ENCODE data around the gene GRIN3A.
A peak's percentile ranks its signal among the peaks of the same experiment; 100 is the strongest.

Gene GRIN3A

DNA sequence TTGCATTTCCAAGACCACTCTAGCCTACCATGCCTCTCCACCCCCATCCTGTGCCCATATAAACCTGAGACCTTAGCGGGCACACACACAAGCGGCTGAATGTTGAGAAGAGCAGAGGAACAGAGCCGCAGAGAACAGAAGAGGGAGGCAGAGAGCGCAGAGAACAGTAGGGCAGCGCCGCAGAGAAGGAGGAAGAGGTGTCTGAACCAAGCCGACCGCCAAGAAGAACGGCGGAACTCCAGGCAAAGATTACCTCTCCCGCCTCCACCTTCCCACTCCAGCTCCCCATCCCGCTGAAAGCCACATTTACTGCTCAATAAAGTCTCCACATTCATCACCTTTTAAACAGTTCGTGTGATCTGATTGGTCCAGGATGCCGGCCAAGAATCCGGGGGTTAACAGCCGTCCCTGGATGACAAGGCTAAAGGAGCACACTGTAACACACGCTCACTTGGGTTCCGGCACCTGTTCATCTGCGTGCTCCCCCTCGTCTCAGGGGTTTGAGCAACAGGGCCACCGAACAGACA lies 33.2 kb downstream of the GRIN3A start:
- peak; percentile 70 for DNase-seq (ENCODE audit: low spot score)

GRCh38 chr9:101702257-101702656 lies 36.2 kb downstream of the GRIN3A start:
- no peak for DNase-seq (ENCODE audit: low spot score)

- DNase-seq (ENCODE audit: low spot score): no peak
Observed at GRCh38 chr9:101693546-101694336, 44.7 kb downstream of the GRIN3A start.

DNA sequence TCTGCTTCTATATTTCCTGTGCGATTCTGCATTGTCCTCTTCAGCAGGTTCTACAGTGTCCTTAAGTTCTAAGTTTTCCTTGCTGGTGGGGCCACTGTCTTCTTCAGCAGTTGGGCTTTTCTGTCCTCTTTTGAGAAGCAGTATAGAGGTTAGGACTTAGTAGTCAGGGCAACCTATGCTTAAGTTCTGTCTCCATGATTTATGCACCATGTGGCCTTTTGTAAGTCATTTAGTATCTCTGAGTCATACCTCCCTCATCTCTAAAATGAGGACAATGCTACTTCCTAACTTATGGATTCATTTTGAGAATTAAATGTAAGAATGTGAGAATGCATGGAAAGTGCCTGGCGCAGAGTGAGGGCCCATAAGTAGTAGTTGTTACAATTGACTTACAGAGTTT lies 46.8 kb downstream of the GRIN3A start:
- DNase-seq (ENCODE audit: low spot score): no peak

- no peak for DNase-seq (ENCODE audit: low spot score)
Observed at GRCh38 chr9:101689039-101689438, 49.4 kb downstream of the GRIN3A start.

- no peak for DNase-seq (ENCODE audit: low spot score)
Observed at GRCh38 chr9:101684665-101685064, 53.8 kb downstream of the GRIN3A start.

DNA sequence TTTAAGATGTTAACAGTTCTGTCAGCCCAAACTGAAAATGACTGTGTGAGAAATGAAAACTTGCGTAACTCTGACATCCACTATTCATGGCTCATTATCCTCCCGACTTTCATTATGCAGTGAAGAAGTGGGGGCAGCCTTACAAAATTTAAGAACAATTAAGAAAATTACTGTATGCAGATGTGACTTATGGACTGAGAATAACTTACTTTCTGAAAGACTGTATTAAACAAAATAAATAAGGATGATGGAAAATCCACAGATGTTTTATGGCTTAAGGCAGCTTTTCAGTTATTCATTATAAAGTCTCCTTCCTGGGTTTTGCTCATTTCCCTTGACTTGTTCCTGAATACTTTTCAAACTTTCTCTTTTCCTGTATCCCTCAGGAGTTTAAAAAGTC lies 55.2 kb downstream of the GRIN3A start:
- DNase-seq (ENCODE audit: low spot score): no peak

DNA sequence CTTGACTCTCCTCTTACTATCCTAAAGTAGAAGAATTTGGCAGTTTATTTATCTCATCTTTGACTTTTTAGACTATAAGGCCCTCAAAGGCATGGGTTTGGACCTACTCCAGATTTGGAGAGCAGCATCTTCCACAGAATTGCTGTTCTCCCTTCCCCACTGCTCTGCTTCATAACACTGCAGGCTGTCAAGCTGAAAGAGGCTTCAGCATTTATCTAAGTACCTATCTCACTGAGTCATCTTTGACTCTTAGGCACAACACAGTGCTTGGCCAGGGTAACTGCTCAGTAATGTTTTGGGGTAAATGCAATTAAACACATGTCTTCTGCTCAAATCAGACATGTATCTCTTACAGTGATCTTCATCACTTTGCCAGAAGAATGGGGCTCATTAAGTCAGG lies 60.6 kb downstream of the GRIN3A start:
- no peak for DNase-seq (ENCODE audit: low spot score)

GRCh38 chr9:101675341-101675740 lies 63.1 kb downstream of the GRIN3A start:
- DNase-seq (ENCODE audit: low spot score): no peak

GRCh38 chr9:101674165-101674564 lies 64.3 kb downstream of the GRIN3A start:
- DNase-seq (ENCODE audit: low spot score): no peak

DNA sequence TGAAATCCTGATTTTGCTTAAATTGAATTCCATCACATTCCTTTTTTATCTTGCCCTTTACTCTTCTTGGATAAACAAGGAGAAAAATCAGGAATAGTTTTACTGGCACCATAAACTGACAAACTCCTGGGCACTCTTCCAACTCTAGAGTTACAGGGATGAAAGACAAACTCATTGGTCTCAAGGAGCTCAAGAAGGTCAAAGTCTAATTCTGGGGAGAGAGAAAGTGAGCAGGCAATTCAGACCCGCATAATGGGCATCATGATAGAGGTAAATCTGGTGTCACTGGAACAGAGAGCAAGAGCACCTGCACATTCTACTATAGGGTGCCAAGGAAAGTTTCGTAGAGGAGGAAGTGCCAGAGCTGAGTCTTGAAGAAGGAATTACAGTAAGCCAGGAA lies 64.8 kb downstream of the GRIN3A start:
- no peak for DNase-seq (ENCODE audit: low spot score)

- no peak for DNase-seq (ENCODE audit: low spot score)
Observed at GRCh38 chr9:101671567-101671966, 66.9 kb downstream of the GRIN3A start.

DNA sequence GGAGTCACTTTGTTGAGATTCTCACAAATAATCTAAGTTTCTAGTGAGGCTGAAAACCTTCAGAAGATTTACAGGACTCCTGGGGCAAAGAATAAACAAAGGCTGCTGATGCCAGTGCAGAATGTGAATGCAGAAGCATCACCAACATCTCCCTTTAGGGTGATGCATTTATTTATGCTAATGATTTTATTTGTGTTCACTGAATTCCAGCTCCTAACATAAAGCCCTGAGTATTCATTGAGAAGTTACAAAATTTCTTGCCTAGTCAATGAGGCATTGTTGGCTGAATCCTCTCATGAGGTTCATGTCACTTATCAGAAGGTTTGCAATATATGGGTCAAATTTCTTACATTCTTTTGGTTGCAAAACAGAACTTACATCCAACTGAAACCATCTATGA lies 70.0 kb downstream of the GRIN3A start:
- no peak for DNase-seq (ENCODE audit: low spot score)

DNA sequence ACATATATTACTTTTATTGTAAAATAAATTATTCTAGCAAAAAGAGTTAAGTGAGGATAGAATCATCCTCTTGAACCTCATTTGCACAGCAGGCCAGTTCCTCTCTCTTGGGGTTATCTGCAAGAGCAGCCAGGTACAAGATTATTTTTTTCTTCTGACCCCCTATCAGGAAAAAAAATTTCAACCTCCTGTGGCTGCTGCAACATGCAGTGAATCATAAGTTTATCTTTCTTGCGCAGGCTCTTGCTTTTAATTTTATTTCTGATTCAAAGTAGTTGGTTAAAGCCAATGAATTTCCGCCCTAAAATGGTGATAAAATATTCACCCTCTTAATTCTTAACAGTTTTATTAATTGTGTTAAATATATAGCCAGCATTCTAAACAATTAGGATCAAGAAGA lies 74.0 kb downstream of the GRIN3A start:
- no peak for DNase-seq (ENCODE audit: low spot score)

DNA sequence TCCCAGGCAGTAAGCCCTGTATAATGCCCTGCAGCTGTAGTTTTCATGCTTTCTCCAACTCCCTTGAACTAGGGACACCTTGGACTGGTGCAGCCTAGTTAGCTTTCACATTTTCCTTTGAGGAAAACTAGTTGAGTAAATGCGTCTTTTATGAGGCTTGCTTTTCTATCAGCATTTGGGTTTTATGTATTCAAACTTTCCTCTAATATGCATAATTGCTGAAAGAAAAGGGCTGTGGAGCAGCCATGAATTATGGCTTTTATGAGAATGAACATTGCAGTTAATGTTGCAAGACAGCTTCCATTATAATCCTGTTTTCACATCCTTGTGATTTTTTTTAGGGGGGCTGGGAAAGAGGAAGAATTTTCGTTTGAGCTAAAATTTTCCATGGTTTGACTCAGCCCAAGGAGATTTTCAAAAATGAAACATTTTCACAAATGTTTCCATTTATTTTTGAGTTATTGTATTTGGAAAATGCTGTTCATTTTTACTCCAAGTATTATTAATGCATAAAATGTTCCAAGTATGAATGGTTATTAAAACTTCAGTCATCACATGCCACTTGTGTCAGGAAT lies 85.8 kb downstream of the GRIN3A start:
- DNase-seq (ENCODE audit: low spot score): no peak

- DNase-seq (ENCODE audit: low spot score): no peak
Observed at GRCh38 chr9:101650142-101650541, 88.3 kb downstream of the GRIN3A start.

- DNase-seq (ENCODE audit: low spot score): no peak
Observed at GRCh38 chr9:101648493-101648892, 90.0 kb downstream of the GRIN3A start.

DNA sequence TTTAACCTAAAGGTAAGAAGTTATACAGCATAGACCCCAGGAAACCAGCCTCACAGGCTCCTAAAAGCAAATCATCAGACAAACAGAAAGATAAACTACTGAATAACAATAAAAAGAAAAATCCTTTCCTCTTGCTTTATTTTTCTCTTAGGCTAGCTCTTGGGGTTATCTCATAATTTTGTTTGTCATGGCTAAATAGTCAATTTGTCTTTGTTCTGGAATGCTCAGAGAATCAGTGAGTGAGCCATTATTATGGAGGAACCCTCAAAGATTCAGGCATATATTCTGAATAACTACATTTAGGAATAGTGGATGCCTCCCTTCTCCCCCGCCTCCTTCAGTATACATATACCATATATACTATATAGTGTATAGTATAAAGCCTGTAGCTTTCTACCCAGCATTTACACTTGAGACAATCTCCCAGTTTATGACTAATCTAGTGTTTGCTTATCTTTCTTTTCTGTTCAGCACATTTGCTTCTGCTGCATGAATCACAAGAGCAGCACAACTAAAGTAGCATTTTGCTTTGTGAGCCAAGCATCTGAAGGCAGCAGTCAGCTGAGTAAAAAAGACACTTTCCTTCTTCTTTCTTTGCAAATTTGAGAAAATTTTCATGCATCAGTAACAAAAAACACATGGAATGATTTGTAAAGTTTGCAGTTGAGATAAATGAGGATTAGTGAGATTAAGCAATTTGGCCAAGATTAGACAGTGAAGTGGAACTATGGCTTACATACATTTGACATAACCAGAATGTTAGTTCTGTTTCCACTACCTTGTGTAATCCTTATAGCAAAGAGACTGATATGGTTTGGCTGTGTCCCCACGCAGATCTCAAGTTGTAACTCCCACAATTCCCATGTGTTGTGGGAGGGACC lies 98.4 kb downstream of the GRIN3A start:
- no peak for DNase-seq (ENCODE audit: low spot score)

GRCh38 chr9:101639311-101639710 lies 99.1 kb downstream of the GRIN3A start:
- no peak for DNase-seq (ENCODE audit: low spot score)

GRCh38 chr9:101636247-101636646 lies 102.2 kb downstream of the GRIN3A start:
- no peak for DNase-seq (ENCODE audit: low spot score)

- no peak for DNase-seq (ENCODE audit: low spot score)
Observed at GRCh38 chr9:101635473-101635872, 103.0 kb downstream of the GRIN3A start.

DNA sequence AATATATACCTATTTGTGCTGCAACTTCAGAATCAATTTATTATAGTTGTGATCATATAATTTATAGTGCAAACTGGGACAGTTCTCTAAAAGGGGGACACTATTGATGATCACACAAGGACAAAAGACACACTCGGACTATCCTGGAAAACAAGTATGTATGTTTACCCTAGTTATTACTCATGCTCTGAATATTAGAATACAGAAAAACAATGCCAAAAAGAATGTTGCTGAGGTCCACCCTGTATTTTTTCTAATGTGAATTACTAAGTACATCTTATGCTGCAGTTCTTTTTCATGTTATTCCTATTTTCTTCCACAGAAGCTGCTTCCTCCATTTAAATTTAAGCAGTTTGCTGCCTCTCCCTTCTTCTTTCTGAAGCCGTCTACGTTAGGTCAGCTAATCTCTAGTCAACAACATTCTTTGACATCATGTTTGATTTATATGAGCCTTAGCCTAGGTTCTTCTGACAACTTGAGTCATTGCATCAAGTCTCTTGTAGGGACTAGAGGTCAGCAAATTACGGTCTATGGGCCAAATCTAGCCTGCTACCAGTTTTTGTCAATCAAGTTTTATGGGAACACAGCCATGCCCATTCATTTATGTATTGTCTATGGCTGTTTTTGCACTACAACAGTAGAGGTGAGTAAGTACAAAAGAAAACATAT lies 103.6 kb downstream of the GRIN3A start:
- no peak for DNase-seq (ENCODE audit: low spot score)

Measured in D341Med (cell line).